Neural progenitor cell (in vitro differentiated cells): ENCODE data around the gene JPH2. TPM values are rescaled to one million over a fixed set of nuclear protein-coding genes. Genes with fewer than 3 reads are reported as not detected.

ENCODE experiments used
- DNase-seq: peaks from one replicate; pipeline ENCODE4 v3.0.0-alpha.2; 2016; ENCODE audit warnings: low spot score
- H2AFZ ChIP-seq: fragments of 200-600 bp; sonication (generic); replicated peaks from 2 replicates; pipeline ENCODE4 v1.6.1; 2016; ENCODE audit warnings: antibody characterized with exemption
- H3F3A ChIP-seq: fragments of 200-600 bp; sonication (generic); 2 replicates; pipeline ENCODE4 v1.6.1; 2016; ENCODE audit warnings: antibody characterized with exemption, low read depth
- H3K27ac ChIP-seq: fragments of 200-600 bp; sonication (generic); 2 replicates; pipeline ENCODE4 v1.5.1; 2016; ENCODE audit warnings: mild to moderate bottlenecking
- H3K27me3 ChIP-seq: fragments of 200-600 bp; sonication (generic); 2 replicates; pipeline ENCODE4 v1.6.1; 2016; ENCODE audit warnings: mild to moderate bottlenecking, moderate library complexity
- H3K36me3 ChIP-seq: fragments of 200-600 bp; sonication (generic); 2 replicates; pipeline ENCODE4 v1.5.1; 2016
- H3K4me1 ChIP-seq: fragments of 200-600 bp; sonication (generic); 2 replicates; pipeline ENCODE4 v1.6.1; 2016; ENCODE audit warnings: mixed run types
- H3K4me2 ChIP-seq: fragments of 200-600 bp; sonication (generic); 2 replicates; pipeline ENCODE4 v1.6.1; 2016
- H3K4me3 ChIP-seq: fragments of 200-600 bp; sonication (generic); 2 replicates; pipeline ENCODE4 v1.5.1; 2016
- H3K79me2 ChIP-seq: fragments of 200-600 bp; sonication (generic); 2 replicates; pipeline ENCODE4 v1.6.1; 2016; ENCODE audit warnings: low read depth
- H3K9ac ChIP-seq: fragments of 200-600 bp; sonication (generic); 2 replicates; pipeline ENCODE4 v1.6.1; 2016
- H3K9me3 ChIP-seq: fragments of 200-600 bp; sonication (generic); 2 replicates; pipeline ENCODE4 v1.5.1; 2016; ENCODE audit warnings: low read depth
- H4K20me1 ChIP-seq: fragments of 200-600 bp; sonication (generic); 2 replicates; pipeline ENCODE4 v1.6.1; 2016; ENCODE audit warnings: low read depth
- H3K27ac Mint-ChIP-seq: 3 replicates; pipeline ENCODE4 v1.8.0; 2021; ENCODE audit warnings: mixed read lengths
- H3K27me3 Mint-ChIP-seq: 2 replicates; pipeline ENCODE4 v1.8.0; 2022; ENCODE audit warnings: low read depth, mild to moderate bottlenecking, inconsistent platforms, moderate library complexity, mixed read lengths; ENCODE audit not compliant: insufficient read depth
- H3K36me3 Mint-ChIP-seq: 3 replicates; pipeline ENCODE4 v1.8.0; 2021; ENCODE audit warnings: mixed read lengths
- H3K4me1 Mint-ChIP-seq: 3 replicates; pipeline ENCODE4 v1.8.0; 2021; ENCODE audit warnings: mixed read lengths
- H3K4me3 Mint-ChIP-seq: 3 replicates; pipeline ENCODE4 v1.8.0; 2021; ENCODE audit warnings: mild to moderate bottlenecking, moderate library complexity, mixed read lengths
- H3K9me3 Mint-ChIP-seq: 3 replicates; pipeline ENCODE4 v1.8.0; 2020; ENCODE audit warnings: mixed read lengths
- CTCF ChIP-seq: fragments of 200-600 bp; sonication (generic); IDR thresholded peaks from 2 replicates; pipeline ENCODE4 v1.5.1; 2017; ENCODE audit warnings: antibody characterized with exemption, mild to moderate bottlenecking
- EZH2 ChIP-seq: fragments of 200-600 bp; sonication (generic); IDR thresholded peaks from 2 replicates; pipeline ENCODE4 v1.6.1; 2017; ENCODE audit warnings: antibody characterized with exemption, mild to moderate bottlenecking, moderate library complexity
- EZH2phosphoT487 ChIP-seq: fragments of 200-600 bp; sonication (generic); IDR thresholded peaks from 2 replicates; pipeline ENCODE4 v1.6.1; 2017; ENCODE audit warnings: antibody characterized with exemption
- total RNA-seq: library from RNA; depleted of rRNA; stranded (reverse); fragments of >200 nt; gene quantifications from 2 replicates; pipeline ENCODE4 v1.2.3, GENCODE V29; 2015; ENCODE audit warnings: low replicate concordance

The JPH2 gene
- total RNA-seq, 1 donor from 2014 or later = not detected

- peaks cover 5% of the 10 kb centered on the region for H3K27me3 Mint-ChIP-seq
- H3K79me2 ChIP-seq = no peaks in the 10 kb centered on the region
- no peak overlapping the region for H3K9ac ChIP-seq
- no peak overlapping the region for H2AFZ ChIP-seq
- H3K27ac ChIP-seq = no peak overlapping the region
- no peaks in the 10 kb centered on the region for H3K9me3 ChIP-seq
- no peak overlapping the region for H3K4me3 Mint-ChIP-seq
- no peak for DNase-seq
- H3K4me1 Mint-ChIP-seq = no peaks in the 10 kb centered on the region
- H3K4me1 ChIP-seq = no peaks in the 10 kb centered on the region
- no peak overlapping the region for H3K4me2 ChIP-seq
- H3K27me3 ChIP-seq = no peaks in the 10 kb centered on the region
- no peaks in the 10 kb centered on the region for H3F3A ChIP-seq
- no peak overlapping the region for H3K27ac Mint-ChIP-seq
- H4K20me1 ChIP-seq = no peaks in the 10 kb centered on the region
- no peaks in the 10 kb centered on the region for H3K36me3 ChIP-seq
- H3K9me3 Mint-ChIP-seq = no peaks in the 10 kb centered on the region
- H3K36me3 Mint-ChIP-seq = no peaks in the 10 kb centered on the region
- no peak overlapping the region for H3K4me3 ChIP-seq
- TF ChIP-seq EZH2 = no peak
- TF ChIP-seq CTCF = no peak
- no peak for TF ChIP-seq EZH2phosphoT487
These were observed 102.5 kb downstream of the JPH2 start for GRCh38 chr20:44084439-44084838.

- Histone ChIP-seq H3K4me1 (no peaks in the 10 kb centered on the region), H3K36me3 (no peaks in the 10 kb centered on the region), H3K27me3 (no peaks in the 10 kb centered on the region), H3K9me3 (no peaks in the 10 kb centered on the region), H2AFZ (no peak overlapping the region), H4K20me1 (no peaks in the 10 kb centered on the region), H3K4me3 (no peak overlapping the region), H3K79me2 (no peaks in the 10 kb centered on the region), H3F3A (no peaks in the 10 kb centered on the region), H3K9ac (no peak overlapping the region), H3K27ac (no peak overlapping the region), H3K4me2 (no peak overlapping the region)
- Mint-ChIP-seq H3K36me3 (no peaks in the 10 kb centered on the region), H3K4me1 (peaks cover under 1% of the 10 kb centered on the region), H3K4me3 (no peak overlapping the region), H3K9me3 (no peaks in the 10 kb centered on the region), H3K27me3 (peaks cover 5% of the 10 kb centered on the region), H3K27ac (no peak overlapping the region)
- no peak for DNase-seq
- TF ChIP-seq CTCF (no peak), EZH2 (no peak), EZH2phosphoT487 (no peak)
These were observed 103.6 kb downstream of the JPH2 start for GRCh38 chr20:44083220-44083933.

GRCh38 chr20:44081888-44082287, 105.1 kb downstream of the JPH2 start:
- TF ChIP-seq CTCF (no peak), EZH2phosphoT487 (no peak), EZH2 (no peak)
- no peak overlapping the region for H3K4me2 ChIP-seq

More at GRCh38 chr20:44081888-44082287, 105.1 kb downstream of the JPH2 start:
- no peaks in the 10 kb centered on the region for H3K79me2 ChIP-seq
- H3F3A ChIP-seq = no peaks in the 10 kb centered on the region
- no peaks in the 10 kb centered on the region for H4K20me1 ChIP-seq
- H3K9me3 ChIP-seq = no peaks in the 10 kb centered on the region
- H2AFZ ChIP-seq = no peak overlapping the region
- no peaks in the 10 kb centered on the region for H3K4me1 ChIP-seq
- peaks cover 7% of the 10 kb centered on the region for H3K27me3 Mint-ChIP-seq
- no peak overlapping the region for H3K4me3 Mint-ChIP-seq
- H3K27ac Mint-ChIP-seq = no peak overlapping the region
- H3K4me3 ChIP-seq = no peak overlapping the region
- H3K9ac ChIP-seq = no peak overlapping the region
- H3K36me3 ChIP-seq = no peaks in the 10 kb centered on the region
- H3K27ac ChIP-seq = no peak overlapping the region
- no peaks in the 10 kb centered on the region for H3K27me3 ChIP-seq
- no peaks in the 10 kb centered on the region for H3K36me3 Mint-ChIP-seq
- no peak for DNase-seq
- H3K9me3 Mint-ChIP-seq = no peaks in the 10 kb centered on the region
- H3K4me1 Mint-ChIP-seq = peaks cover 5% of the 10 kb centered on the region
